Mucosa of descending colon (tissue), 3 donors: ENCODE data around the gene FANCL. TPM values are rescaled to one million over a fixed set of nuclear protein-coding genes. Genes with fewer than 3 reads are reported as not detected.

Experiments used
- ATAC-seq: fragments of 200-7000 bp; cut with Tn5 transposase; one replicate; pipeline ENCODE4 v1.9.1; 2020; ENCODE audit warnings: mild to moderate bottlenecking, moderate library complexity
- DNase-seq, 3 donors: peaks; one replicate each; pipeline ENCODE4 v3.0.0-alpha.2; 2020
- H3K36me3 ChIP-seq: fragments of 200-600 bp; one replicate; pipeline ENCODE4 v1.8.0; 2021; ENCODE audit warnings: low read depth, mild to moderate bottlenecking
- H3K4me1 ChIP-seq: fragments of 200-600 bp; one replicate; pipeline ENCODE4 v1.8.0; 2021; ENCODE audit warnings: low read depth, mild to moderate bottlenecking
- H3K4me3 ChIP-seq: fragments of 200-600 bp; one replicate; pipeline ENCODE4 v1.8.0; 2021; ENCODE audit warnings: mild to moderate bottlenecking
- H3K9me3 ChIP-seq: fragments of 200-600 bp; one replicate; pipeline ENCODE4 v1.8.0; 2021; ENCODE audit warnings: mild to moderate bottlenecking
- intact Hi-C, 2 donors: fragments of 100-400 bp; cut with DNase I in 1 of 2; cut with micrococcal nuclease in 1 of 2; formaldehyde crosslinking; loops; one replicate each; pipeline versions ENCODE4 v1.11.0 to v1.11.1; 2022; cut with DNase I, micrococcal nuclease
- total RNA-seq, 3 donors: library from RNA; stranded (reverse); fragmentation: NEBNext Ultra II Directional in 2 of 3; extraction: Animal tissue kit (Norgen Biotek cat#: 25700) in 2 of 3; gene quantifications; one replicate each; pipeline versions ENCODE4 v1.2.1 to v1.2.4, GENCODE V29; 2021 to 2023
- TF ChIP-seq, protein P1 (sequence below): fragments of 200-600 bp; IDR thresholded peaks from one replicate; pipeline ENCODE4 v1.8.0; 2022; ENCODE audit warnings: antibody characterized with exemption, mild to moderate bottlenecking
- donor health status: DM: no; HTN: no; CAD: no; lungs with moderate emphysema.
- donor health status: DM: no; HTN: no; CAD: no.
- donor health status: DM: no; HTN: yes; CAD: no.

Gene FANCL
- total RNA-seq, 3 donors from 2014 or later: 19.5 to 33.5 (median 26.4) TPM

DNA sequence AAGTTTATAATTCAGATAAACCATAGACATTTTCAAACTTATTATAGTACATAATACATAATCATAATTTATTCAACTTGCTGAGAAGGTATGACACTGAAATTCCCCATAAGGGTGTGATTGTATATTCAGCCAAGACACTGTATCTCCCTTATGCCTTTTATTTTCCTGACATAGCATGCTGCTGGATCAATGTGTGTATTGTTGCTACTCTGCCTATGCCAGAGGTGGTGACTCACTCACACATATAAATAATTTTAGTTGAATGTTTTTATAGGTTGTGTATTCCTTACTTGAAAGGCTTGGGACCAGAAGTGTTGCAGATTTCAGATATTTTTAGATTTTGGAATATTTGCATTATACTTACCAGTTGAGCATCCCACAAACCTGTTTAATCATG is 107.7 kb downstream of the FANCL start:
- no peaks in the 10 kb centered on the region for H3K36me3 ChIP-seq
- H3K4me1 ChIP-seq: no peaks in the 10 kb centered on the region
- DNase-seq (no peak), ATAC-seq (no peak)
- intact Hi-C loops: no loop called here
- H3K9me3 ChIP-seq: no peaks in the 10 kb centered on the region
- no peak overlapping the region for H3K4me3 ChIP-seq
- TF ChIP-seq, protein P1, sequence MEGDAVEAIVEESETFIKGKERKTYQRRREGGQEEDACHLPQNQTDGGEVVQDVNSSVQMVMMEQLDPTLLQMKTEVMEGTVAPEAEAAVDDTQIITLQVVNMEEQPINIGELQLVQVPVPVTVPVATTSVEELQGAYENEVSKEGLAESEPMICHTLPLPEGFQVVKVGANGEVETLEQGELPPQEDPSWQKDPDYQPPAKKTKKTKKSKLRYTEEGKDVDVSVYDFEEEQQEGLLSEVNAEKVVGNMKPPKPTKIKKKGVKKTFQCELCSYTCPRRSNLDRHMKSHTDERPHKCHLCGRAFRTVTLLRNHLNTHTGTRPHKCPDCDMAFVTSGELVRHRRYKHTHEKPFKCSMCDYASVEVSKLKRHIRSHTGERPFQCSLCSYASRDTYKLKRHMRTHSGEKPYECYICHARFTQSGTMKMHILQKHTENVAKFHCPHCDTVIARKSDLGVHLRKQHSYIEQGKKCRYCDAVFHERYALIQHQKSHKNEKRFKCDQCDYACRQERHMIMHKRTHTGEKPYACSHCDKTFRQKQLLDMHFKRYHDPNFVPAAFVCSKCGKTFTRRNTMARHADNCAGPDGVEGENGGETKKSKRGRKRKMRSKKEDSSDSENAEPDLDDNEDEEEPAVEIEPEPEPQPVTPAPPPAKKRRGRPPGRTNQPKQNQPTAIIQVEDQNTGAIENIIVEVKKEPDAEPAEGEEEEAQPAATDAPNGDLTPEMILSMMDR: no peak

DNA sequence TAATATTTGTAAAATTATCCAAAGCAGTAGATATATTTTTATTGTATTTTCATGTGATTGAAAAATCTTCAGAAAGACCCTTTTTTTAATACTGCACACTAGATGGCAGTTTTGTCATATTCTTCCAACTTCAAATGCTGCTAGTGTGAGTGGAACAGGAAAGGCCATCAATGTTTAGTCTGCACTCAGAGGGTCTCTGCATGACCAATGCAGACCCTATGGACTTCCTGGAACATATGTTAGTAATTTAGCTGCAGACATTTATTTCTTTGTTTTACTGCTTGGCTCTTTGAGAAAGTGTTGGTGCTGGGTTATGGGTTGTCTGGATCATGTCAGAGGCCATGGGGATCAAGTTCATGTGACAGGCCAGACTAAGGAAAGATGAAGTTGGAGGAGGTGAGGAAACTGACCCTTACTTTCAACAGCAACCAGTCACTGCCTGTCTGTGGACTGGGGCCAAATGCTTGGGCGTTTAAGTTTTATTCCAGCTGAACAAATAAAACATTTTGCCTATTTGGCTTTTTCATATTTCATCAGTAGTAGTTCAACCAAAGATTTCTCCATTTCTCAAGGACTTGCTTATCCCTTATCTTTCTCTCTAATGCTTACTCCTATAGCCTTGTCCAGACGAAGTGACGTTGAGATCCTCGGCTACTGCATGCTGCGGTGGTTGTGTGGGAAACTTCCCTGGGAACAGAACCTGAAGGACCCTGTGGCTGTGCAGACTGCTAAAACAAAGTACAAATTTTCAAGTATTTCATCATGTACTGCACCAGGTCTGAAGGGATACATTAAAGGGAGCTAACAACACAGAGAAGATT is 109.7 kb downstream of the FANCL start:
- ATAC-seq: no peak
- no peaks in the 10 kb centered on the region for H3K4me1 ChIP-seq
- DNase-seq: no peak
- intact Hi-C loops: no loop called here
- no peaks in the 10 kb centered on the region for H3K9me3 ChIP-seq
- TF ChIP-seq, protein P1: no peak
- H3K4me3 ChIP-seq: no peak overlapping the region
- no peaks in the 10 kb centered on the region for H3K36me3 ChIP-seq

DNA sequence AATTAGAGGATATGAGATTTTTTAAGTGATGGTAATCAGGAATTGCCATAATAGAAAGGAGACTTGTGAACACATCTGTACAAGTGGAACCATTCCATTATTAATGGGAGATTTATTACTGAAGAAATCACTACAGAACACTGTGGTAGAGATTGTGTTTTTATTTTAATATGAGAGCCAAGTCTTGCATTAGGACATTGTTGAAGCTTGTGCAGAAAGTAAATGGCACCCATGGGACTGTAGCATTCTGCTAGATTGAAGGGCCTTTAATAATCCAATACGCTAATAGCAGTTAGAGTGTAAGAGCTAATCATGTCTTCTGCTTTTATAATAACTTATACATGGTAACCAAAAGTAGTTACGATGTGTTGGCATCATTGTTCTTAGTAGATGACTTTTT is 110.9 kb downstream of the FANCL start:
- no peak for DNase-seq
- H3K9me3 ChIP-seq: no peaks in the 10 kb centered on the region
- H3K36me3 ChIP-seq: no peaks in the 10 kb centered on the region
- TF ChIP-seq, protein P1: no peak
- intact Hi-C loops: no loop called here
- no peaks in the 10 kb centered on the region for H3K4me1 ChIP-seq
- no peak overlapping the region for H3K4me3 ChIP-seq
- no peak for ATAC-seq

DNA sequence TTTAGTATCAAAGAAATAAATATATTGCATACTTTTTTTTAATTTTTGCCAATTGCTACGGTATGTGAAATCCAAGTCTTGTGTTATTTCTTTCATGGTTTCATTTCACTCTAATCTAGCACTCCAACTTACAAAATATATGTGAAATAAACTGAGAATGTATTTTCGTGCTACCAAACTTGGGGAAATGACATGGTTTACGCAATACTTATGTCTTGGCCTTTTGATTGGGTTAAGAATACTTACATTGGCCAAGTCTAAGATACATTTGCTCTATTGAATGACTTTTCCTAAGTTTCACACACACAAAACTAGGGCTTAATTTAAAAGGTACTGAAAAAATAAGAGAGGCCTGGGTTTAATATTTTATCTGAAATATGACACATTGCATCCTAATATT is 114.0 kb downstream of the FANCL start:
- Histone ChIP-seq H3K4me3 (no peak overlapping the region), H3K36me3 (no peaks in the 10 kb centered on the region), H3K9me3 (no peaks in the 10 kb centered on the region), H3K4me1 (no peaks in the 10 kb centered on the region)
- TF ChIP-seq, protein P1: no peak
- intact Hi-C loops: no loop called here
- ATAC-seq (no peak), DNase-seq (no peak)

DNA sequence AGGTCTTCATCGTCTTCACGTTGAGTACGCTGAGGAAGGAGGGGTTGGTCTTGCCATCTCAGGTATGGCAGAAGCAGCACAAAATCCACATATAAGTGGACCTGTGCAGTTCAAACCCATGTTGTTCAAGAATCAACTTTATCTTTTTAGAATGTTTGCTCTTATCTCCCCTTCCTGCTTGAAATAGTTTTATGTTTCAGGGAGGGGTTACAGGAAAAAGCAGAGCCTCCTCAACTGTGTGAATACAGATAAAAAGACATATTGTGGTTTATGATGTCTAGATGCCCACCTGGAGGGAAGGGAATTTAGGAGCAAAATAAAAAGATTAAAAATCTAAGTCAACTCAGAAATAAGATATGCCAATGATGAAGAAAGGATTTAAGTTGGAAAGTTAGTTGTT is 118.6 kb downstream of the FANCL start:
- ATAC-seq (no peak), DNase-seq (no peak)
- Histone ChIP-seq H3K4me3 (no peak overlapping the region), H3K36me3 (no peaks in the 10 kb centered on the region), H3K9me3 (no peaks in the 10 kb centered on the region), H3K4me1 (no peaks in the 10 kb centered on the region)
- intact Hi-C loops: no loop called here
- TF ChIP-seq, protein P1: no peak
